B cell (primary cell): ENCODE results near the gene IRX3.

Experiments used
- CTCF ChIP-seq: fragments of 200-600 bp; IDR thresholded peaks from one replicate; pipeline ENCODE4 v1.8.0; 2022; ENCODE audit warnings: antibody characterized with exemption, mild to moderate bottlenecking
- EZH2 ChIP-seq: IDR thresholded peaks from 2 replicates; pipeline ENCODE4 v1.6.1; 2012; ENCODE audit warnings: borderline replicate concordance, low read depth, mild to moderate bottlenecking, moderate library complexity, low read length; ENCODE audit not compliant: insufficient read depth, poor library complexity, severe bottlenecking

GRCh38 chr16:54281535-54282201 lies 4.9 kb downstream of the IRX3 start:
- TF ChIP-seq CTCF, result no peak
- no peak for TF ChIP-seq EZH2
